Small intestine (tissue), 7 donors: ENCODE results near the gene GTF2E1. TPM values are rescaled to one million over a fixed set of nuclear protein-coding genes. Genes with fewer than 3 reads are reported as not detected.

Source experiments
- DNase-seq, 2 donors: peaks; one replicate each; pipeline versions ENCODE4 v3.0.0 to v3.0.0-alpha.2; 2013
- FAIRE-seq: peaks from 2 replicates; lab custom pipeline; 2012; peaks lifted over from hg19 to GRCh38; lab: Jason Lieb, UNC
- H3K27ac ChIP-seq, 3 donors: one replicate each; pipeline ENCODE4 v1.5.1; 2013; ENCODE audit warnings: low read length in 2 of 3, mild to moderate bottlenecking in 2 of 3, control low read depth in 1 of 3, inconsistent platforms in 1 of 3, low read depth in 1 of 3, moderate library complexity in 1 of 3
- H3K27me3 ChIP-seq, 3 donors: one replicate each; pipeline ENCODE4 v1.6.1; 2013; ENCODE audit warnings: low read length in 3 of 3, inconsistent platforms in 1 of 3; ENCODE audit not compliant: control insufficient read depth in 3 of 3, insufficient read depth in 3 of 3
- H3K36me3 ChIP-seq, 3 donors: one replicate each; pipeline ENCODE4 v1.6.1; 2013; ENCODE audit warnings: low read length in 3 of 3, inconsistent platforms in 1 of 3, low read depth in 1 of 3, mild to moderate bottlenecking in 1 of 3, moderate library complexity in 1 of 3; ENCODE audit not compliant: control insufficient read depth in 3 of 3, insufficient read depth in 2 of 3
- H3K4me1 ChIP-seq, 3 donors: one replicate each; pipeline ENCODE4 v1.6.1; 2013; ENCODE audit warnings: low read length in 2 of 3, inconsistent platforms in 1 of 3, low read depth in 1 of 3, mild to moderate bottlenecking in 1 of 3, moderate library complexity in 1 of 3; ENCODE audit not compliant: control insufficient read depth in 3 of 3, insufficient read depth in 2 of 3
- H3K4me3 ChIP-seq, 3 donors: one replicate each; pipeline ENCODE4 v1.5.1; 2013; ENCODE audit warnings: low read length in 3 of 3, control low read depth in 1 of 3, inconsistent platforms in 1 of 3, low read depth in 1 of 3, mild to moderate bottlenecking in 1 of 3, moderate library complexity in 1 of 3
- H3K9me3 ChIP-seq, 2 donors: one replicate each; pipeline ENCODE4 v1.6.1; 2013; ENCODE audit warnings: low read depth in 1 of 2, low read length in 1 of 2; ENCODE audit not compliant: control insufficient read depth in 2 of 2, insufficient read depth in 1 of 2
- WGBS, 3 donors: extraction: QIAGEN DNeasy Blood & Tissue Kit; methylation state at CpG; one replicate each; pipeline ENCODE4 v1.1.7; 2013; 5-methylcytosine and 5-hydroxymethylcytosine counted together
- polyA plus RNA-seq, 4 donors: library from polyadenylated mRNA; stranded (reverse) in 3 of 4; unstranded in 1 of 4; fragments of 200-250 nt in 3 of 4; fragments of 120-200 nt in 1 of 4; gene quantifications; one replicate each; pipeline versions ENCODE4 v1.2.1 to v1.2.3, GENCODE V29; 2013
- donor health status: healthy with polysubstance abuse.
- donor health status: control.
- donor health status: control.
- donor health status: Bipolar disorder and iron deficiency.
- donor health status: healthy.

Gene GTF2E1
- polyA plus RNA-seq, 4 donors, result 3.0 to 10.5 (median 5.3) TPM

DNA sequence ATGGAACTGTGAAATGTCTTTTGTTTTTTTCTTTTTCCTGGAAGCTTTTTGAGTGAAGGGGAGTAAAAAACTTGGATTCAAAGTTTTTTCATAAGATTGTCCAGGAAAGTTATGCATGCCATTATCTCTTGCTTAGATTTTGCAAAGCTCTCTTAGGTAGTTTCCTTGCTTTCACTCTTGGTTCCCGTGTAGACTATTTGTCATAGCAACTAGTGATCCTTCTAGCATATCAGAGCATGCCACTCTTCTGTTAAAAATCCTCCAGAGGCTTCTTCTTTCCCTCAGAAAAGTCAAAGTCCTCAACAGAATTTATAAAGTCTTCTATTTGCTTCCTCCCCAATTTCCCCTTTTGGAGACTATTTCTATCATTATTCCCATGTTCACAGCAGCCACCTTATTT is 21.1 kb downstream of the GTF2E1 start:
- no peaks in the 10 kb centered on the region for H3K9me3 ChIP-seq
- H3K27ac ChIP-seq, result no peak overlapping the region
- no peaks in the 10 kb centered on the region for H3K4me1 ChIP-seq
- no peaks in the 10 kb centered on the region for H3K36me3 ChIP-seq
- no peak overlapping the region for H3K4me3 ChIP-seq
- WGBS, 3 donors, result 37 to 61% (median 53%) methylated on average over 1 of the region's 1 CpG
- no peaks in the 10 kb centered on the region for H3K27me3 ChIP-seq
- FAIRE-seq (no peak), DNase-seq (no peak)

GRCh38 chr3:120764206-120764605 is 21.7 kb downstream of the GTF2E1 start:
- no peak overlapping the region for H3K27ac ChIP-seq
- H3K4me1 ChIP-seq, result no peaks in the 10 kb centered on the region
- H3K4me3 ChIP-seq, result no peak overlapping the region
- no peaks in the 10 kb centered on the region for H3K27me3 ChIP-seq
- DNase-seq, result no peak
- H3K9me3 ChIP-seq, result no peaks in the 10 kb centered on the region
- FAIRE-seq, result no peak
- no peaks in the 10 kb centered on the region for H3K36me3 ChIP-seq

GRCh38 chr3:120765830-120766493 is 23.4 kb downstream of the GTF2E1 start:
- FAIRE-seq (no peak), DNase-seq (no peak)
- Histone ChIP-seq H3K4me3 (no peak overlapping the region), H3K36me3 (peaks cover 0 to 1% (median 0%) of the 10 kb centered on the region in 3 donors), H3K27ac (no peak overlapping the region), H3K27me3 (no peaks in the 10 kb centered on the region), H3K9me3 (no peaks in the 10 kb centered on the region), H3K4me1 (no peaks in the 10 kb centered on the region)

DNA sequence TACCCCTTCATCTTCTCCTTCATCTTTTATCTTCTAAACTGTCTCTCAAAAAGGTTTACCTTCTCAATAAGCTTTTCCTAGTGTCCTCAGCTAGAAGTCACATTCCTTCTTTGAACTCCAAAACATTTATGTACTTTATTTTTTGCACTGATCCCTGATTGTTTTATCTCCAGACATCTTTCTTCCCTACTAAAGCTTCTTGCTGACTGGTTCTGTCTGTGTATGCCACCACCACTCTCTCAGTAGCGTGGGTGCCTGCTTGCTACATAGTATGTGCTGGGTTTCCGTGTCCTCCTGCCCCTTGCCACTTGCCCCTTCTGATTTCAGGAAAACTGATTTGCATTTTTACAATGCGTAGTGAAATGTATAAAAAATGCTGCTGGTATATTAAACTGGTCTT is 24.0 kb downstream of the GTF2E1 start:
- Histone ChIP-seq H3K27ac (no peak overlapping the region), H3K4me1 (no peaks in the 10 kb centered on the region), H3K27me3 (no peaks in the 10 kb centered on the region), H3K4me3 (no peak overlapping the region), H3K9me3 (no peaks in the 10 kb centered on the region), H3K36me3 (peaks cover 0 to 1% (median 0%) of the 10 kb centered on the region in 3 donors)
- 89 to 96% (median 92%) methylated on average over 3 of the region's 3 CpGs for WGBS, 3 donors
- FAIRE-seq (no peak), DNase-seq (no peak)

DNA sequence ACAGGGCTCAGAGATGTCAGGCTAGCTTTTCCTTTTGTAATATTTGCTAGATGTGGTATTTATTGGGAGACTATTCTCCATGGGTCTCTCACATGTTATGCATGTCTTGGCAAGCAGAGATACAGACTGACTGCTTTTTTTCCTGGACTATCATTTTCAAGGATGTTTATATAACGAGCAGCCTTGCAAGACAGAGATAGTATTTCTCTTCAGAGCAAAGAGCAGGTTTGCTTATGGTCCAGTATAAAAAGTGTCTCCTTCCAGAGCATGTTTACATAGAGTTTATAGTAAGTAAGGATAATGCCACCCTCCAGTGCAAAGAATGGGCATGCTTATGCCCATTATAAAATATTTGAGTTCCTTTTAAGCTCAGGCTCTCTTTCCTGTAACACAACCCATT is 24.6 kb downstream of the GTF2E1 start:
- Histone ChIP-seq H3K9me3 (no peaks in the 10 kb centered on the region), H3K27me3 (no peaks in the 10 kb centered on the region), H3K4me3 (no peak overlapping the region), H3K36me3 (peaks cover 0 to 1% (median 0%) of the 10 kb centered on the region in 3 donors), H3K4me1 (no peaks in the 10 kb centered on the region), H3K27ac (no peak overlapping the region)
- WGBS, 3 donors, result 55 to 81% (median 59%) methylated on average over 1 of the region's 1 CpG
- FAIRE-seq, result no peak
- no peak for DNase-seq

DNA sequence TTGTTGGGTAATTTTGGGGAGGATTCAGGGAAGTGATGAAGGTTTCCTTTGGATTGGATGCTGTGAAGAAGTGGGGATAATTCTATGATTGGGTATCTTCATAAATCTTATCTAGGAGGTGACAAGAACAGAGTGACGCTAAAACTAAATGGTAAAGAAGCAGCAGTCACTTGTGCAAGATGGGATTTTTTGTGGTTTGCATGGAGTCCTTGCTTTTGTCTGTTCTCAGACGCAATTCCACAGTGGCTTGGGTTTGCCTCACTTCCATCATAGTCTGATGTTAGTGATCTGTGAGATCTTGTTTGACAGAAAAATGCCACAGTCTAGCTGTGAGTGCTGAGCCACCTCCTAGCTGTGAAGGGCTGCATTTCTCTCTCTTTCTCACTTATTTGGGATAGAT is 26.9 kb downstream of the GTF2E1 start:
- WGBS, 3 donors, result 96 to 100% (median 97%) methylated on average over 2 of the region's 2 CpGs
- no peak overlapping the region for H3K27ac ChIP-seq
- no peaks in the 10 kb centered on the region for H3K9me3 ChIP-seq
- H3K4me3 ChIP-seq, result no peak overlapping the region
- no peaks in the 10 kb centered on the region for H3K27me3 ChIP-seq
- H3K36me3 ChIP-seq, result peaks cover 0 to 1% (median 0%) of the 10 kb centered on the region in 3 donors
- no peaks in the 10 kb centered on the region for H3K4me1 ChIP-seq
- DNase-seq (no peak), FAIRE-seq (no peak)

DNA sequence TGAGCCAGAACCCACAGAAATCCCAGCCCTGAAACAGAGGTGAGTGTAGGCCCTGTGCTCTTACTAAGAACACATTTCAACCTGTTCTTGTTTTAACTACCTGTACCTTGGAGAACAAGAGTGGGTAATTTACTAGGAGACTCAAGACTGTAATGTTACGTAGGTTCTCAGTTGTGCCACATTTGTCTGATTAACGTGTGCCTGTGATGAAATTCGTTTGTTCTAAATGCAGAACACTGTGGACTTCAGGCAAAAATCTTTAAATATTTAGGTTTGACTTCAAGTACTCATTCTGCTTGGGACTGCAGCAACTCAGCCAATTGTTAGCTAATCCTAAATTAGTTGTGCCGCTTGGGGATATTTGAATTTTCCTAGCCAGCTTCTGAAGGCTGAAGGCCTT is 28.3 kb downstream of the GTF2E1 start:
- Histone ChIP-seq H3K27me3 (no peaks in the 10 kb centered on the region), H3K36me3 (peaks cover 0 to 1% (median 0%) of the 10 kb centered on the region in 3 donors), H3K4me3 (no peak overlapping the region), H3K4me1 (no peaks in the 10 kb centered on the region), H3K27ac (no peak overlapping the region), H3K9me3 (no peaks in the 10 kb centered on the region)
- no peak for FAIRE-seq
- no peak for DNase-seq
- WGBS, 3 donors, result 80 to 87% (median 83%) methylated on average over 4 of the region's 4 CpGs

DNA sequence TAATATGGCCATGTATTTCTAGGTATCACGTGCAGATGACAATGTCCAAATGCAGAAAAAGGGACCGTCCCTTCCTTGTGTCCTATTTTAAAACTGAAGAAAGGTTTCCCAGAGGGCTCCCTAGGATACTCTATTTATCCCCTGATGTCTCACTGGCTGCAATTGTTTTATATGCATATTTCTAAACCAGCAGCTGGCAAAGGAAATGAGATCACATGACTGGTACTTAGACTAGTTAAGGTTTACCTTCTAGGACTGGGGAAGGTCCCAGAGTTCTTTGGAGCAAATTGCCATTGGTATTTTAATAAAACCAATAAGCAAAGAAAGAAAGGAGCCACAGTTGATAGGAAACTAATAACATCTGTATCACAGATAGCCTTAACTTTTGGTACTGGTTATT is 29.5 kb downstream of the GTF2E1 start:
- 78 to 85% (median 78%) methylated on average over 2 of the region's 2 CpGs for WGBS, 3 donors
- Histone ChIP-seq H3K27ac (no peak overlapping the region), H3K36me3 (peaks cover 3 to 4% (median 3%) of the 10 kb centered on the region in 3 donors), H3K27me3 (no peaks in the 10 kb centered on the region), H3K4me1 (no peaks in the 10 kb centered on the region), H3K9me3 (no peaks in the 10 kb centered on the region), H3K4me3 (no peak overlapping the region)
- DNase-seq (no peak), FAIRE-seq (no peak)

DNA sequence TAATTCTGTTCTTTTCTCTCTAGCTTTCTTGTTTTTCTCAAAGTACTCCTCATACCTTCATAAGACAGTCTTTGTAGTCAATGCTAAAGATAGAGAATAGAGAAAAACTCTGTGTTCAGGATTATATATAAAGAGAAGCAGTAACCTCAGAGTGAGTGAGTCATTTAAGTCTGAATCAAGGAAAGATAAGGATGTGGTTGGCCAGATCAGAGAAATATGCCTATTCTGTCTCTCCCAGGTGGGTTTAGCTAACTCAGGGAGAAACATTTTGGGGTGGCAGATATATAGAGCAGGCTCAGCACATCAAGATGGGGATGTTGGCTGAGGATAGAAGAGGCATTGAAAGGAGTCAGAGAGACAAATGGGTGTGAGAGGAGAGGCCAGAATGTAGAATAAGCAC is 31.4 kb downstream of the GTF2E1 start:
- Histone ChIP-seq H3K9me3 (no peaks in the 10 kb centered on the region), H3K4me1 (no peaks in the 10 kb centered on the region), H3K4me3 (no peak overlapping the region), H3K27ac (no peak overlapping the region), H3K36me3 (peaks cover 3 to 7% (median 5%) of the 10 kb centered on the region in 3 donors), H3K27me3 (no peaks in the 10 kb centered on the region)
- no peak for FAIRE-seq
- no peak for DNase-seq
